ENCODE results near the gene CACNA1S.

Gene CACNA1S

DNA sequence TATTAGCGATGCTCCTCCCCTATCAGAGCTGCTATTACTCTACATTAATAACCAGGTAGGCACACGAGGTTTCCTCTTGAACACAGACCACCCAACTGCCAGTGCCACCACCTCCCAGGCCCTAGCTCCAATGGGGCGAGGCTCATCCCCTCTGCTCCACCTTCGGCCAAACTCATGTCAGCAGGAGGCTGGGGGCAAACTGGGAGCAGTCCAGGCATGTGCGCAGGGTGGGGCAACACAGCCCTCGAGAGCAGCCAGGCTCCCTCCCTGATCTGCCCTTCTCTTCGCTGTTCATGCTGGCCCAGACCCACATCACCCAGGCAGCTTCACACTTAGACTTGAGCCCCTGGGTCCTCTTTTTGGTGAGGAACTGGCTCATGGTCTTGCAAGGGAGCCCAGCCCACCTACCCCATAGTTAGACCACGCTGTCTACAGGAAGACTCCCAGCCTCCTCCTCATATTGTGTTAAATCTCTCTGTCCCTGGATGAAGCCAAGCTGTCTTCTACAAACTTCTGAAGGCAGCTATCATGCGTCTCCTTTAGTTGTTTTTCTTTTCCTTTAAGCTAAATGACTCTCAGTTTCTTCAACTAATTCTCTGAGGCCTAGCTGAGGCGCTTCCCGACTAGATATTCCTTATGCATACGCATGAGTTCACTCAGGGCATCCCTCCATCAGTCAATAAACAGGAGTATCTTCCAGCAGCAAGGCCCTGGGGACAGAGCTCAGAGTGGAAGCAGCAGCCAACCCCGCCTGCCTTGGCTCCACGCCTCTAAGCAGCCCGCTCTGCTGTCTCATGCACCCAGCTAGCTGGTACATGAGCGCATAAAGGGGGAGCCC is 30.0 kb upstream of the CACNA1S start:
- Histone ChIP-seq H3K79me2 (ENCODE audit: insufficient read depth, low read length) (no peaks in the 10 kb centered on the region), H3K27ac (ENCODE audit: low read depth, low read length) (no peak overlapping the region), H3K4me3 (ENCODE audit: insufficient read depth, low read length, poor library complexity, severe bottlenecking) (no peak overlapping the region), H3K9ac (ENCODE audit: low read length) (no peak overlapping the region), H4K20me1 (ENCODE audit: low read depth, low read length) (no peaks in the 10 kb centered on the region), H3K9me3 (ENCODE audit: insufficient read depth, low read length) (no peaks in the 10 kb centered on the region), H3K9me2 (replicated peaks; ENCODE audit: insufficient read depth, low read length) (no peaks in the 10 kb centered on the region), H3K27me3 (ENCODE audit: low read length) (no peaks in the 10 kb centered on the region), H2AFZ (ENCODE audit: low read depth, low read length, severe bottlenecking) (no peak overlapping the region), H3K4me2 (ENCODE audit: low read depth, low read length, poor library complexity, severe bottlenecking) (no peak overlapping the region), H3K36me3 (ENCODE audit: low read length) (no peaks in the 10 kb centered on the region), H3F3A (ENCODE audit: insufficient read depth) (no peaks in the 10 kb centered on the region)
- no peak for TF ChIP-seq EZH2phosphoT487 (conservative IDR thresholded peaks at IDR 0.05; ENCODE audit: low read length)
- TF ChIP-seq, protein P1, sequence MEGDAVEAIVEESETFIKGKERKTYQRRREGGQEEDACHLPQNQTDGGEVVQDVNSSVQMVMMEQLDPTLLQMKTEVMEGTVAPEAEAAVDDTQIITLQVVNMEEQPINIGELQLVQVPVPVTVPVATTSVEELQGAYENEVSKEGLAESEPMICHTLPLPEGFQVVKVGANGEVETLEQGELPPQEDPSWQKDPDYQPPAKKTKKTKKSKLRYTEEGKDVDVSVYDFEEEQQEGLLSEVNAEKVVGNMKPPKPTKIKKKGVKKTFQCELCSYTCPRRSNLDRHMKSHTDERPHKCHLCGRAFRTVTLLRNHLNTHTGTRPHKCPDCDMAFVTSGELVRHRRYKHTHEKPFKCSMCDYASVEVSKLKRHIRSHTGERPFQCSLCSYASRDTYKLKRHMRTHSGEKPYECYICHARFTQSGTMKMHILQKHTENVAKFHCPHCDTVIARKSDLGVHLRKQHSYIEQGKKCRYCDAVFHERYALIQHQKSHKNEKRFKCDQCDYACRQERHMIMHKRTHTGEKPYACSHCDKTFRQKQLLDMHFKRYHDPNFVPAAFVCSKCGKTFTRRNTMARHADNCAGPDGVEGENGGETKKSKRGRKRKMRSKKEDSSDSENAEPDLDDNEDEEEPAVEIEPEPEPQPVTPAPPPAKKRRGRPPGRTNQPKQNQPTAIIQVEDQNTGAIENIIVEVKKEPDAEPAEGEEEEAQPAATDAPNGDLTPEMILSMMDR (IDR thresholded peaks at IDR 0.05; ENCODE audit: insufficient read depth, low read length, poor library complexity, severe bottlenecking), result no peak

- no peak for TF ChIP-seq EZH2phosphoT487 (conservative IDR thresholded peaks at IDR 0.05; ENCODE audit: low read length)
- TF ChIP-seq, protein P1 (IDR thresholded peaks at IDR 0.05; ENCODE audit: insufficient read depth, low read length, poor library complexity, severe bottlenecking), result no peak
- Histone ChIP-seq H3K9me3 (ENCODE audit: insufficient read depth, low read length) (no peaks in the 10 kb centered on the region), H4K20me1 (ENCODE audit: low read depth, low read length) (no peaks in the 10 kb centered on the region), H3K27me3 (ENCODE audit: low read length) (no peaks in the 10 kb centered on the region), H3K79me2 (ENCODE audit: insufficient read depth, low read length) (no peaks in the 10 kb centered on the region), H3K9ac (ENCODE audit: low read length) (no peak overlapping the region), H3K36me3 (ENCODE audit: low read length) (no peaks in the 10 kb centered on the region), H2AFZ (ENCODE audit: low read depth, low read length, severe bottlenecking) (no peak overlapping the region), H3K4me3 (ENCODE audit: insufficient read depth, low read length, poor library complexity, severe bottlenecking) (no peak overlapping the region), H3K4me2 (ENCODE audit: low read depth, low read length, poor library complexity, severe bottlenecking) (no peak overlapping the region), H3K9me2 (replicated peaks; ENCODE audit: insufficient read depth, low read length) (no peaks in the 10 kb centered on the region), H3F3A (ENCODE audit: insufficient read depth) (no peaks in the 10 kb centered on the region), H3K27ac (ENCODE audit: low read depth, low read length) (no peak overlapping the region)
Observed at GRCh38 chr1:201141418-201141817, 29.2 kb upstream of the CACNA1S start.

GRCh38 chr1:201140941-201141260 is 28.7 kb upstream of the CACNA1S start:
- no peaks in the 10 kb centered on the region for H3K9me2 ChIP-seq (replicated peaks; ENCODE audit: insufficient read depth, low read length)
- H3K4me3 ChIP-seq (ENCODE audit: insufficient read depth, low read length, poor library complexity, severe bottlenecking), result no peak overlapping the region
- H3K36me3 ChIP-seq (ENCODE audit: low read length), result no peaks in the 10 kb centered on the region
- no peak overlapping the region for H2AFZ ChIP-seq (ENCODE audit: low read depth, low read length, severe bottlenecking)
- no peaks in the 10 kb centered on the region for H3K79me2 ChIP-seq (ENCODE audit: insufficient read depth, low read length)
- no peaks in the 10 kb centered on the region for H3K9me3 ChIP-seq (ENCODE audit: insufficient read depth, low read length)
- H3F3A ChIP-seq (ENCODE audit: insufficient read depth), result no peaks in the 10 kb centered on the region
- H3K27me3 ChIP-seq (ENCODE audit: low read length), result no peaks in the 10 kb centered on the region
- H4K20me1 ChIP-seq (ENCODE audit: low read depth, low read length), result no peaks in the 10 kb centered on the region
- TF ChIP-seq EZH2phosphoT487 (conservative IDR thresholded peaks at IDR 0.05; ENCODE audit: low read length), result no peak
- TF ChIP-seq, protein P1 (IDR thresholded peaks at IDR 0.05; ENCODE audit: insufficient read depth, low read length, poor library complexity, severe bottlenecking), result no peak
- no peak overlapping the region for H3K27ac ChIP-seq (ENCODE audit: low read depth, low read length)
- H3K9ac ChIP-seq (ENCODE audit: low read length), result no peak overlapping the region
- no peak overlapping the region for H3K4me2 ChIP-seq (ENCODE audit: low read depth, low read length, poor library complexity, severe bottlenecking)
